ENCODE data around the gene KDELR1. TPM values are rescaled to one million over a fixed set of nuclear protein-coding genes. Genes with fewer than 3 reads are reported as not detected.

Gene KDELR1
- total and polyA plus RNA-seq, 7 donors, result 61.5 to 195 (median 76.8) TPM

DNA sequence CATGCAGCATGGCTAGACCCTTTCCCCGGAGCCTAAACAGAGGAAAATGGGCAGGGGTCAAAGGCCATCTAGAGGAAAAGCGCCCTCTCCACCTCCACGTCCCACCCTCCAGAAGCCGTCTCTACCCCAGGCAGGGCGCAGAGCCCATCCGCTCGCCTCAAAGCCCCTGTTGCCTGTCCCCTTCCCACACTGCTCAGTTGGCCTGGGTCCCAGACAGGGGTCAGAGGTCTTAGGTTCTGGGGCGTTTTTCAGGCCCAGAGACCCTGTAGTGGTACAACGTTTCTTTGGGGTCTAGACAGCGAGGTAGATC, 27.9 kb downstream of the KDELR1 start:
- Histone ChIP-seq H3K9me3 (no peaks in the 10 kb centered on the region), H3K4me1 (peaks cover 0 to 12% (median 8%) of the 10 kb centered on the region in 4 donors), H3K27me3 (no peaks in the 10 kb centered on the region), H3K36me3 (peaks cover 0 to 4% (median 0%) of the 10 kb centered on the region in 4 donors), H3K27ac (peak overlapping the region; percentile 81 to 99 (median 96)), H3K4me3 (peak overlapping the region; percentile 48 to 70 (median 62))
- DNase-seq, result no peak
- TF ChIP-seq EP300 (IDR thresholded peaks at IDR 0.05), result no peak
- TF ChIP-seq POLR2AphosphoS5 (IDR thresholded peaks at IDR 0.05), result no peak
- TF ChIP-seq, protein P1, sequence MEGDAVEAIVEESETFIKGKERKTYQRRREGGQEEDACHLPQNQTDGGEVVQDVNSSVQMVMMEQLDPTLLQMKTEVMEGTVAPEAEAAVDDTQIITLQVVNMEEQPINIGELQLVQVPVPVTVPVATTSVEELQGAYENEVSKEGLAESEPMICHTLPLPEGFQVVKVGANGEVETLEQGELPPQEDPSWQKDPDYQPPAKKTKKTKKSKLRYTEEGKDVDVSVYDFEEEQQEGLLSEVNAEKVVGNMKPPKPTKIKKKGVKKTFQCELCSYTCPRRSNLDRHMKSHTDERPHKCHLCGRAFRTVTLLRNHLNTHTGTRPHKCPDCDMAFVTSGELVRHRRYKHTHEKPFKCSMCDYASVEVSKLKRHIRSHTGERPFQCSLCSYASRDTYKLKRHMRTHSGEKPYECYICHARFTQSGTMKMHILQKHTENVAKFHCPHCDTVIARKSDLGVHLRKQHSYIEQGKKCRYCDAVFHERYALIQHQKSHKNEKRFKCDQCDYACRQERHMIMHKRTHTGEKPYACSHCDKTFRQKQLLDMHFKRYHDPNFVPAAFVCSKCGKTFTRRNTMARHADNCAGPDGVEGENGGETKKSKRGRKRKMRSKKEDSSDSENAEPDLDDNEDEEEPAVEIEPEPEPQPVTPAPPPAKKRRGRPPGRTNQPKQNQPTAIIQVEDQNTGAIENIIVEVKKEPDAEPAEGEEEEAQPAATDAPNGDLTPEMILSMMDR (IDR thresholded peaks at IDR 0.05), result no peak
- no peak for TF ChIP-seq POLR2A (IDR thresholded peaks at IDR 0.05)
- 2 to 3% methylated on average over 10 of the region's 10 CpGs for WGBS, 2 donors
- intact Hi-C loops (cut with DNase I), result loop anchor here (1.0 kb wide), 1 partner anchor 41 kb away; no protein-coding TSS in a partner anchor

DNA sequence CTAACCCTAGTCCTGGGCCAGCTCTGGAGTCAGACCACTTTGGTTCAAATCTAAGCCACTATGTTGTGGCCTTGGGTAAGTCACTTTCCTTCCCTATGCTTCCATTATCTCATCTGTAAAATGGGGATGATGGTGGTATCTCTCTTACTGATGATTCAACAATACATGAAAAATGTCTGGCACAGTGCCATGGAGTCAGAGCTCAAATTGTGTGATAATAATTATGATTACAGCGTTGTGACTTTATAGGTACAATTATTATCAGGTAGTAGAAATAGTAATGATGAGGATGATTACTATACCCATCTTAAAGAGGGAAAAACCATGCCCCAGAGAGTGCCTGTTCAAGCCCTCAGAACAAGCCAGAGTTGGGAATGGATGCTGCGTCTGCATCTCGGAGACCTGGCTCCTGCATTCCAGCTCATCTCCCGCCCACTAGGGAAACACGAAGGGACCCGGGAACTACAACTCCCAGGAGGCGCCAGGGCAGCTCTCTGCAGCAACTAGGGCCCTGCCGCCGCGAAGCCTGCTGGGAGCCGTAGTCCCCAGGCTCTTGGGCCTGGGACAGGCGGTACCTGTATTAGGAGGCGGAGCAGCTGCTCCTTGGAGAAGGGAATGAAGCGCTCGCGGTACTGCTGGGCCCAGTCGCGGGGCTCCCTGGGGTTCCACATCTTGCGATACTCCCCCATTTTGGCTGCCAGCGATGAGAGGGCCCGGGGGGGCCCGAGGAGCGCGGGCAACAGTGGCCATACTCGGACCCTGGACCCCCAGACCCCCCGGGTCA, 28.4 kb downstream of the KDELR1 start:
- peaks cover 0 to 5% (median 0%) of the 10 kb centered on the region in 4 donors for H3K36me3 ChIP-seq
- no peaks in the 10 kb centered on the region for H3K27me3 ChIP-seq
- peak; percentile 98 for DNase-seq
- peaks cover 0 to 12% (median 8%) of the 10 kb centered on the region in 4 donors for H3K4me1 ChIP-seq
- peak overlapping the region; percentile 81 to 99 (median 96) for H3K27ac ChIP-seq
- intact Hi-C loops (cut with DNase I), result loop anchor here (1.0 kb wide), 1 partner anchor 41 kb away; no protein-coding TSS in a partner anchor
- TF ChIP-seq POLR2A (IDR thresholded peaks at IDR 0.05), result peak in 1 of 2 donors; percentile 44
- TF ChIP-seq EP300 (IDR thresholded peaks at IDR 0.05), result no peak
- peak in 3 of 4 donors; percentile 18 to 60 (median 46) for TF ChIP-seq POLR2AphosphoS5 (IDR thresholded peaks at IDR 0.05)
- TF ChIP-seq, protein P1 (IDR thresholded peaks at IDR 0.05), result peak in 1 of 4 experiments; percentile 11
- H3K9me3 ChIP-seq, result no peaks in the 10 kb centered on the region
- WGBS, 2 donors, result 3 to 5% methylated on average over 26 of the region's 26 CpGs
- H3K4me3 ChIP-seq, result peak overlapping the region; percentile 48 to 70 (median 62)

DNA sequence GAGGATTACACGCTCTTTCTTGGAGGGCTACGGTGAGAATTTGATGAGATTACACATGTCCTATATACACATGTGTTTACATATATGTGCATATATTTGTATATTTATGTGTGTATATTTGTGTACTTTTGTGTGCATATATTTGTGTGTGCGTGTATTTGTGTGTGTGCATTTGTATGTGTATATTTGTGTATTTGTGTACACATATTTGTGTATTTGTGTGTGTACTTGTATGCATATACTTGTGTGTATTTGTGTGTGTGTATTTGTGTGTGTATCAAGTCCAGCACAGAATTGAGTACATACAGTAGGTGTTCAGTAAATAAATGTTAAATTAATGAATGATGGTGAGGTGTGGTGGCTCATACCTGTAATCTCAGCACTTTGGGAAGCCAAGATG, 29.4 kb downstream of the KDELR1 start:
- WGBS, 2 donors, result 96 to 98% methylated on average over 3 of the region's 3 CpGs
- peaks cover 0 to 5% (median 0%) of the 10 kb centered on the region in 4 donors for H3K36me3 ChIP-seq
- DNase-seq, result no peak
- no peak overlapping the region for H3K27ac ChIP-seq
- TF ChIP-seq POLR2A (IDR thresholded peaks at IDR 0.05), result no peak
- TF ChIP-seq, protein P1 (IDR thresholded peaks at IDR 0.05), result no peak
- peaks cover 0 to 12% (median 8%) of the 10 kb centered on the region in 4 donors for H3K4me1 ChIP-seq
- H3K27me3 ChIP-seq, result no peaks in the 10 kb centered on the region
- no peak overlapping the region for H3K4me3 ChIP-seq
- intact Hi-C loops (cut with DNase I), result no loop called here
- no peaks in the 10 kb centered on the region for H3K9me3 ChIP-seq

DNA sequence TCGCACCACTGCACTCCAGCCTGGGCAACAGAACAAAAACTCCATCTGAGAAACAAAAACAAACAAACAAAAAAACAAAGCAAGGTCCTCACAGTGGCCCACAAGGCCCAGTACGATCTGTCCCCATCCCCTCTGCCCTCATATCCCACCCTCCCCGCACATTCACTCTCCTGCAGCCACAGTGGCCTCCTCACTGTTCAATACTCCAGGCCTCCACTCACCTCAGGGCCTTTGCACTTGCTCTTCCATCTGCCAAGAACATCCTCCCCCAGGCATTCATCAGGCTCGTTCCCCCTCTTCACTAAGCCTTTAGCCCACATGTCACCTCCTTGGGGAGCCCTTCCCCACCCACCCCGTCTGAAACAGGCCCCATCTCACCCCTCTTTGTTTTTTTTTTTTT, 32.2 kb downstream of the KDELR1 start:
- no peak for TF ChIP-seq POLR2AphosphoS5 (IDR thresholded peaks at IDR 0.05)
- TF ChIP-seq, protein P1 (IDR thresholded peaks at IDR 0.05), result no peak
- no peak for TF ChIP-seq EP300 (IDR thresholded peaks at IDR 0.05)
- TF ChIP-seq POLR2A (IDR thresholded peaks at IDR 0.05), result no peak
- H3K4me3 ChIP-seq, result no peak overlapping the region
- 92 to 98% methylated on average over 5 of the region's 5 CpGs for WGBS, 2 donors
- intact Hi-C loops (cut with DNase I), result no loop called here
- no peak for DNase-seq
- peaks cover 0 to 5% (median 0%) of the 10 kb centered on the region in 4 donors for H3K36me3 ChIP-seq
- no peaks in the 10 kb centered on the region for H3K27me3 ChIP-seq
- H3K27ac ChIP-seq, result no peak overlapping the region
- peaks cover 0 to 6% (median 2%) of the 10 kb centered on the region in 4 donors for H3K4me1 ChIP-seq
- no peaks in the 10 kb centered on the region for H3K9me3 ChIP-seq
